ENCODE results near the gene PPP2R3A.

DNA sequence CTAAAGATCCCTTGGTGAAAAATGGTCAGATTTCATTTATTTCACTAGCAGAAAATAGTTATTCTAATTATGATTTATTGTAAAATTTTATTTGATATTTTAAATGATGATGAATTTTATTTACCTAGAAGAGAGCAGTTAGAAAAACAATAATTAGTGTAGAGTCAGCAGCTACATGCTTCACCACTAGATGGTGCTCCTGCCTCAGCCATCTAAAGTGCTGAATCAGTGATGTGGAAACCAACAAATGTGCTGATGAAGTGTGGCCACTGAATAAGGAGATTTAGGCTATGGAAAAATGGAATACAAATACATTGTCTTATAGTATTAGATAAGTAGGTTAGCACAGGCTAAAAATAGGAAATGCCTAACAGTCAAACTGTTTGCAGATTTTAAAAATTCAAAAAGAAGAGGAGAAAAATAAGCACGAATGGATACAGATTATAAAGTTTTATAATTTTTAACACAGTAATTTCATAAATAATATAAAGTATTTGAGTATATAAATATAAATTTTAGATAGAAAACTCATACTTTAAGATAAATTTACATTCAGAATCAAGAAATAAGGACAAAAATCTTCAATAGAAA lies 109.8 kb downstream of the PPP2R3A start:
- TF ChIP-seq CTCF (IDR thresholded peaks at IDR 0.05; ENCODE audit: low read depth, low read length) (peak; percentile 84), EZH2phosphoT487 (IDR thresholded peaks at IDR 0.05; ENCODE audit: low read depth) (no peak)
